H1 (cell line): ENCODE results near the gene DLL3. TPM values are rescaled to one million over a fixed set of nuclear protein-coding genes. Genes with fewer than 3 reads are reported as not detected.
A peak's percentile ranks its signal among the peaks of the same experiment; 100 is the strongest.

Source experiments
- CTCF ChIA-PET: fragments of 300-600 bp; sonication (Branson Sonifier 250); formaldehyde crosslinking; loops from one replicate; lab custom pipeline; 2021; ENCODE audit not compliant: partially characterized antibody; lab: Charles Lee
- POLR2A ChIA-PET: fragments of 300-600 bp; sonication (Branson Sonifier 250); formaldehyde crosslinking; loops from one replicate; lab custom pipeline; 2021; ENCODE audit warnings: inconsistent platforms; ENCODE audit not compliant: partially characterized antibody; lab: Charles Lee
- DNase-seq, 2 experiments: peaks; one replicate each; pipeline versions ENCODE4 v3.0.0 to v3.0.0-alpha.2; 2010 to 2022; ENCODE audit warnings: low spot score in 2 of 2, low read depth in 1 of 2, mixed read lengths in 1 of 2
- FAIRE-seq: peaks from 2 replicates; lab custom pipeline; 2011; peaks lifted over from hg19 to GRCh38; lab: Jason Lieb, UNC
- H2AFZ ChIP-seq: 2 replicates; pipeline ENCODE4 v1.8.1; 2012; ENCODE audit warnings: low read length, inconsistent platforms
- H2AK5ac ChIP-seq: 2 replicates; pipeline ENCODE4 v1.6.1; 2013; ENCODE audit warnings: low read depth, low read length
- H2BK120ac ChIP-seq: replicated peaks from 2 replicates; pipeline ENCODE3; 2013; ENCODE audit warnings: low read depth, low read length, inconsistent platforms
- H2BK12ac ChIP-seq: 2 replicates; pipeline ENCODE4 v1.6.1; 2013; ENCODE audit warnings: low read depth, low read length
- H2BK15ac ChIP-seq: 2 replicates; pipeline ENCODE4 v1.6.1; 2013; ENCODE audit warnings: low read length
- H2BK20ac ChIP-seq: 2 replicates; pipeline ENCODE4 v1.6.1; 2013; ENCODE audit warnings: low read length
- H2BK5ac ChIP-seq: 2 replicates; pipeline ENCODE4 v1.6.1; 2013; ENCODE audit warnings: low read depth, low read length
- H3K14ac ChIP-seq: 2 replicates; pipeline ENCODE4 v1.6.1; 2013; ENCODE audit warnings: inconsistent platforms; ENCODE audit not compliant: insufficient read length
- H3K18ac ChIP-seq: 2 replicates; pipeline ENCODE4 v1.6.1; 2013; ENCODE audit warnings: low read length; ENCODE audit errors: extremely low read depth
- H3K23ac ChIP-seq: 2 replicates; pipeline ENCODE4 v1.6.1; 2013; ENCODE audit warnings: inconsistent platforms; ENCODE audit not compliant: insufficient read length
- H3K23me2 ChIP-seq: 2 replicates; pipeline ENCODE4 v1.6.1; 2013; ENCODE audit warnings: low read depth, low read length
- H3K27ac ChIP-seq: 2 replicates; pipeline ENCODE4 v1.6.1; 2011; ENCODE audit warnings: low read depth, low read length, inconsistent platforms
- H3K27me3 ChIP-seq, 4 experiments: replicated peaks in 1 of 4; 1 replicate in 1 of 4; 2 replicates in 3 of 4; pipeline versions ENCODE4 v1.6.1 to v1.8.1; 2011 to 2013; ENCODE audit warnings: low read length in 3 of 4, mild to moderate bottlenecking in 3 of 4, inconsistent platforms in 2 of 4, mixed read lengths in 2 of 4, moderate library complexity in 1 of 4; ENCODE audit not compliant: control insufficient read depth in 3 of 4, insufficient read depth in 3 of 4; ENCODE audit errors: extremely low read depth in 1 of 4
- H3K36me3 ChIP-seq, 4 experiments: 2 replicates each; pipeline versions ENCODE4 v1.6.1 to v1.8.1; 2011 to 2013; ENCODE audit warnings: mild to moderate bottlenecking in 4 of 4, low read length in 3 of 4, moderate library complexity in 2 of 4, control low read depth in 1 of 4, inconsistent platforms in 1 of 4; ENCODE audit not compliant: insufficient read depth in 4 of 4, control insufficient read depth in 2 of 4
- H3K4ac ChIP-seq: replicated peaks from 2 replicates; pipeline ENCODE3; 2013; ENCODE audit warnings: low read length, low read depth, mixed read lengths, inconsistent platforms; ENCODE audit not compliant: insufficient read length
- H3K4me1 ChIP-seq, 4 experiments: replicated peaks in 1 of 4; 1 replicate in 1 of 4; 2 replicates in 3 of 4; pipeline versions ENCODE4 v1.6.1 to v1.8.1; 2011 to 2013; ENCODE audit warnings: low read length in 3 of 4, inconsistent platforms in 2 of 4, mixed read lengths in 1 of 4; ENCODE audit not compliant: insufficient read depth in 4 of 4, control insufficient read depth in 3 of 4
- H3K4me2 ChIP-seq, 2 experiments: 2 replicates each; pipeline versions ENCODE4 v1.6.1 to v1.8.1; 2011 to 2013; ENCODE audit warnings: low read depth in 2 of 2, low read length in 2 of 2, control low read depth in 1 of 2, inconsistent platforms in 1 of 2, mild to moderate bottlenecking in 1 of 2; ENCODE audit not compliant: insufficient read depth in 1 of 2
- H3K4me3 ChIP-seq, 4 experiments: fragments of 200-600, 300-600 bp in 1 of 4; sonication (generic), shearing (Covaris generic), sonication (Bioruptor Twin) in 1 of 4; 2 replicates each; pipeline versions ENCODE4 v1.5.1 to v1.8.1; 2011 to 2016; ENCODE audit warnings: low read length in 4 of 4, low read depth in 3 of 4, control low read depth in 2 of 4, inconsistent platforms in 2 of 4, mild to moderate bottlenecking in 2 of 4, mixed read lengths in 1 of 4, moderate library complexity in 1 of 4; ENCODE audit not compliant: insufficient read depth in 2 of 4; ENCODE audit errors: extremely low read depth in 1 of 4
- H3K56ac ChIP-seq: replicated peaks from 2 replicates; pipeline ENCODE3; 2013; ENCODE audit warnings: low read depth, mild to moderate bottlenecking, mixed read lengths, low read length, inconsistent platforms; ENCODE audit not compliant: insufficient read length
- H3K79me1 ChIP-seq: 2 replicates; pipeline ENCODE4 v1.6.1; 2013; ENCODE audit warnings: low read depth, low read length, control low read depth
- H3K79me2 ChIP-seq, 2 experiments: 2 replicates each; pipeline versions ENCODE4 v1.6.1 to v1.8.1; 2012 to 2013; ENCODE audit warnings: low read length in 2 of 2, mild to moderate bottlenecking in 2 of 2, inconsistent platforms in 1 of 2; ENCODE audit not compliant: insufficient read depth in 2 of 2, control insufficient read depth in 1 of 2
- H3K9ac ChIP-seq, 4 experiments: replicated peaks in 1 of 4; 1 replicate in 1 of 4; 2 replicates in 3 of 4; pipeline versions ENCODE4 v1.6.1 to v1.8.1; 2011 to 2013; ENCODE audit warnings: low read depth in 3 of 4, low read length in 3 of 4, control low read depth in 2 of 4, mild to moderate bottlenecking in 2 of 4, moderate library complexity in 2 of 4, inconsistent platforms in 1 of 4; ENCODE audit errors: extremely low read depth in 1 of 4
- H3K9me3 ChIP-seq, 2 experiments: 2 replicates each; pipeline versions ENCODE4 v1.6.1 to v1.8.1; 2012 to 2013; ENCODE audit warnings: mild to moderate bottlenecking in 2 of 2, moderate library complexity in 2 of 2, control low read depth in 1 of 2, inconsistent platforms in 1 of 2, low read depth in 1 of 2, low read length in 1 of 2, mixed read lengths in 1 of 2; ENCODE audit not compliant: insufficient read depth in 2 of 2
- H4K20me1 ChIP-seq, 2 experiments: replicated peaks in 1 of 2; 2 replicates each; pipeline versions ENCODE3 to v1.8.1; 2011 to 2013; ENCODE audit warnings: inconsistent platforms in 2 of 2, low read length in 2 of 2, mild to moderate bottlenecking in 1 of 2; ENCODE audit not compliant: insufficient read depth in 2 of 2, control insufficient read depth in 1 of 2
- H4K5ac ChIP-seq: 2 replicates; pipeline ENCODE4 v1.6.1; 2013; ENCODE audit warnings: low read length, low read depth, mixed read lengths, inconsistent platforms; ENCODE audit not compliant: insufficient read length
- H4K8ac ChIP-seq: 2 replicates; pipeline ENCODE4 v1.8.0; 2013; ENCODE audit warnings: mild to moderate bottlenecking, moderate library complexity, low read length, inconsistent platforms; ENCODE audit not compliant: insufficient read depth; ENCODE audit errors: extremely low read depth
- H4K91ac ChIP-seq: replicated peaks from 2 replicates; pipeline ENCODE3; 2013; ENCODE audit warnings: low read length, mixed read lengths, inconsistent platforms; ENCODE audit not compliant: insufficient read length
- HDAC2 ChIP-seq, 2 experiments: fragments of 300-600 bp in 1 of 2; sonication (generic) in 1 of 2; IDR thresholded peaks; 2 replicates each; pipeline ENCODE4 v1.6.1; 2011 to 2012; ENCODE audit warnings: low read depth in 2 of 2, low read length in 2 of 2, mild to moderate bottlenecking in 2 of 2, moderate library complexity in 2 of 2, borderline replicate concordance in 1 of 2, inconsistent platforms in 1 of 2
- HDAC6 ChIP-seq: IDR thresholded peaks from one replicate; pipeline ENCODE4 v1.7.1; 2012; ENCODE audit warnings: low read depth, mild to moderate bottlenecking, inconsistent platforms, low read length, moderate library complexity
- RAD21 ChIP-seq, 2 experiments: IDR thresholded peaks in 1 of 2; conservative IDR thresholded peaks in 1 of 2; 2 replicates each; pipeline ENCODE4 v1.6.1; 2011; ENCODE audit warnings: low read depth in 2 of 2, low read length in 2 of 2, improper control_type of control experiment in 1 of 2, inconsistent platforms in 1 of 2, mild to moderate bottlenecking in 1 of 2, moderate library complexity in 1 of 2
- TAF7 ChIP-seq: optimal IDR thresholded peaks from 2 replicates; pipeline ENCODE3; 2011; ENCODE audit warnings: low read depth, mild to moderate bottlenecking, inconsistent platforms, low read length, moderate library complexity, borderline replicate concordance
- WGBS, 2 experiments: shearing (Covaris generic) in 1 of 2; methylation state at CpG; one replicate each; pipeline versions ENCODE4 v1.1.6 to v1.1.7; 2013 to 2015; ENCODE audit warnings: low lambda C conversion rate in 2 of 2, mixed read lengths in 2 of 2, inconsistent platforms in 1 of 2, low coverage in 1 of 2, missing lambda C conversion rate in 1 of 2; ENCODE audit not compliant: insufficient replicate concordance in 2 of 2, insufficient coverage in 1 of 2, insufficient read length in 1 of 2; ENCODE audit errors: extremely low coverage in 1 of 2, missing lambda C conversion rate in 1 of 2; 5-methylcytosine and 5-hydroxymethylcytosine counted together
- polyA plus RNA-seq, 7 experiments: library from polyadenylated mRNA; depleted of rRNA in 3 of 7; stranded (reverse) in 5 of 7; unstranded in 2 of 7; fragments of >200 nt in 5 of 7; fragments of 200-250 nt in 2 of 7; gene quantifications; 1 replicate in 5 of 7; 2 replicates in 1 of 7; 4 replicates in 1 of 7; pipeline versions ENCODE4 v1.2.1 to v1.2.3, GENCODE V29; 2011 to 2013; ENCODE audit warnings: missing spikeins in 2 of 7, mixed read lengths in 2 of 7
- total RNA-seq: library from RNA; stranded (reverse); fragmentation: NEBNext Ultra II Directional; extraction: Animal tissue kit (Norgen Biotek cat#: 25700); gene quantifications from 2 replicates; pipeline ENCODE4 v1.2.1, GENCODE V29; 2021
- TF ChIP-seq, protein P1 (sequence below), 3 experiments: IDR thresholded peaks; 1 replicate in 2 of 3; 2 replicates in 1 of 3; pipeline versions ENCODE4 v1.5.1 to v1.6.1; 2011; ENCODE audit warnings: low read length in 3 of 3, mild to moderate bottlenecking in 3 of 3, inconsistent platforms in 2 of 3, low read depth in 1 of 3, moderate library complexity in 1 of 3; ENCODE audit not compliant: insufficient read depth in 1 of 3; ENCODE audit errors: control extremely low read depth in 1 of 3

The DLL3 gene
- total and polyA plus RNA-seq, 2 of the 8 experiments (the other 6 are each of a cell fraction or from before 2014, with no cell fraction given) = 12.2 to 13.8 TPM

GRCh38 chr19:39474139-39474620 lies 24.6 kb upstream of the DLL3 start:
- Histone ChIP-seq H3K79me2 (no peaks in the 10 kb centered on the region), H3K9ac (no peak overlapping the region), H3K4me2 (no peak overlapping the region), H3K4me3 (no peak overlapping the region), H3K23ac (no peak overlapping the region), H3K23me2 (no peaks in the 10 kb centered on the region; the same call in 1 of the 2 replicates), H4K91ac (no peak overlapping the region), H3K4me1 (no peaks in the 10 kb centered on the region; a peak in 1 of 7 replicates), H3K27me3 (no peaks in the 10 kb centered on the region), H3K14ac (no peak overlapping the region), H2BK12ac (no peak overlapping the region), H2BK120ac (no peak overlapping the region), H4K5ac (no peak overlapping the region), H2AFZ (no peak overlapping the region), H3K56ac (no peak overlapping the region), H2BK5ac (no peak overlapping the region), H4K20me1 (peaks cover 6 to 11% of the 10 kb centered on the region in 2 experiments), H2BK20ac (no peak overlapping the region), H2BK15ac (no peak overlapping the region), H3K79me1 (peaks cover 3% of the 10 kb centered on the region; the same call in 1 of the 2 replicates), H3K36me3 (peaks cover 26 to 50% (median 47%) of the 10 kb centered on the region in 4 experiments), H2AK5ac (no peak overlapping the region), H3K4ac (no peak overlapping the region), H3K27ac (no peak overlapping the region), H4K8ac (peak overlapping the region; percentile 54), H3K18ac (no peak overlapping the region), H3K9me3 (no peaks in the 10 kb centered on the region)
- POLR2A ChIA-PET = interaction anchor here (0.7 to 5.3 kb wide), 13 partner anchors 12 to 104 kb away, joined by 3 to 20 read pairs (median 4); partner anchors contain the start of genes EID2B, MED29, PAF1 and RPS16
- DNase-seq (peak in 1 of 2 experiments; percentile 96), FAIRE-seq (no peak)
- 61% methylated on average over 9 of the region's 9 CpGs; no CpG with 5 or more reads in 1 of the 2 experiments for WGBS, 2 experiments
- TF ChIP-seq TAF7 = no peak
- TF ChIP-seq HDAC6 = no peak
- TF ChIP-seq, protein P1, sequence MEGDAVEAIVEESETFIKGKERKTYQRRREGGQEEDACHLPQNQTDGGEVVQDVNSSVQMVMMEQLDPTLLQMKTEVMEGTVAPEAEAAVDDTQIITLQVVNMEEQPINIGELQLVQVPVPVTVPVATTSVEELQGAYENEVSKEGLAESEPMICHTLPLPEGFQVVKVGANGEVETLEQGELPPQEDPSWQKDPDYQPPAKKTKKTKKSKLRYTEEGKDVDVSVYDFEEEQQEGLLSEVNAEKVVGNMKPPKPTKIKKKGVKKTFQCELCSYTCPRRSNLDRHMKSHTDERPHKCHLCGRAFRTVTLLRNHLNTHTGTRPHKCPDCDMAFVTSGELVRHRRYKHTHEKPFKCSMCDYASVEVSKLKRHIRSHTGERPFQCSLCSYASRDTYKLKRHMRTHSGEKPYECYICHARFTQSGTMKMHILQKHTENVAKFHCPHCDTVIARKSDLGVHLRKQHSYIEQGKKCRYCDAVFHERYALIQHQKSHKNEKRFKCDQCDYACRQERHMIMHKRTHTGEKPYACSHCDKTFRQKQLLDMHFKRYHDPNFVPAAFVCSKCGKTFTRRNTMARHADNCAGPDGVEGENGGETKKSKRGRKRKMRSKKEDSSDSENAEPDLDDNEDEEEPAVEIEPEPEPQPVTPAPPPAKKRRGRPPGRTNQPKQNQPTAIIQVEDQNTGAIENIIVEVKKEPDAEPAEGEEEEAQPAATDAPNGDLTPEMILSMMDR (IDR thresholded peaks at IDR 0.05; ENCODE audit: control extremely low read depth in 1 of 3, insufficient read depth in 1 of 3, low read depth in 1 of 3, low read length in 3 of 3) = peak; percentile 89 to 96 (median 92)
- TF ChIP-seq HDAC2 (IDR thresholded peaks at IDR 0.05; ENCODE audit: borderline replicate concordance in 1 of 2, low read depth in 2 of 2, low read length in 2 of 2) = no peak
- TF ChIP-seq RAD21 (IDR thresholded peaks at IDR 0.05 in 1 of 2, conservative IDR thresholded peaks at IDR 0.05 in 1 of 2; ENCODE audit: low read depth in 2 of 2, low read length in 2 of 2) = peak; percentile 61 to 72
- CTCF ChIA-PET = interaction anchor here (0.7 to 5.6 kb wide), 41 partner anchors 9 to 199 kb away, joined by 3 to 78 read pairs (median 6); partner anchors contain the start of genes DLL3, EID2, EID2B and PLEKHG2
